ENCODE results near the gene AREL1. TPM values are rescaled to one million over a fixed set of nuclear protein-coding genes. Genes with fewer than 3 reads are reported as not detected.

AREL1 gene
- total RNA-seq, 2 experiments from 2014 or later = 30.6 to 35.9 TPM

- no peaks in the 10 kb centered on the region for H3K9me3 Mint-ChIP-seq
- ATAC-seq (ENCODE audit: poor library complexity) (no peak), DNase-seq (no peak)
- no peak overlapping the region for H3K4me3 Mint-ChIP-seq
- CTCF ChIA-PET = no interaction called here
- peaks cover 27% of the 10 kb centered on the region for H3K4me1 Mint-ChIP-seq (ENCODE audit: low read depth)
- peaks cover 6% of the 10 kb centered on the region for H3K4me1 ChIP-seq (ENCODE audit: insufficient read depth, low read length)
- intact Hi-C loops (cut with DNase I, micrococcal nuclease) = no loop called here
- H3K36me3 ChIP-seq (ENCODE audit: insufficient read depth, low read length) = peaks cover 51% of the 10 kb centered on the region
- H3K4me3 ChIP-seq (ENCODE audit: low read length) = no peak overlapping the region
- peaks cover 90% of the 10 kb centered on the region for H3K36me3 Mint-ChIP-seq (ENCODE audit: low read depth)
- TF ChIP-seq CTCF (IDR thresholded peaks at IDR 0.05) = no peak
- peak overlapping the region; percentile 75 for H3K27ac Mint-ChIP-seq
- POLR2A ChIA-PET = no interaction called here
- no peaks in the 10 kb centered on the region for H3K9me3 ChIP-seq (ENCODE audit: control insufficient read depth in 1 of 2, insufficient read depth in 1 of 2, low read length in 2 of 2)
- H3K27ac ChIP-seq (ENCODE audit: low read depth in 1 of 2, low read length in 2 of 2) = no peak overlapping the region
- H3K27me3 ChIP-seq (ENCODE audit: control insufficient read depth in 1 of 2, insufficient read depth in 2 of 2, low read length in 2 of 2) = no peaks in the 10 kb centered on the region
- no peaks in the 10 kb centered on the region for H3K27me3 Mint-ChIP-seq
These were observed 29.5 kb downstream of the AREL1 start for GRCh38 chr14:74683406-74683805.

GRCh38 chr14:74682169-74682952 is 30.5 kb downstream of the AREL1 start:
- ChIA-PET POLR2A (no interaction called here), CTCF (no interaction called here)
- no peak for DNase-seq

GRCh38 chr14:74675219-74675618 is 37.7 kb downstream of the AREL1 start:
- no peaks in the 10 kb centered on the region for H3K9me3 Mint-ChIP-seq
- no peaks in the 10 kb centered on the region for H3K27me3 Mint-ChIP-seq
- peaks cover 81% of the 10 kb centered on the region for H3K36me3 Mint-ChIP-seq (ENCODE audit: low read depth)
- POLR2A ChIA-PET = no interaction called here
- no peak overlapping the region for H3K4me3 ChIP-seq (ENCODE audit: low read length)
- CTCF ChIA-PET = interaction anchor here (0.7 kb wide), 1 partner anchor 66 kb away, joined by 3 read pairs; no protein-coding TSS in a partner anchor
- no peak overlapping the region for H3K4me3 Mint-ChIP-seq
- ATAC-seq (ENCODE audit: poor library complexity) = no peak
- no peak for TF ChIP-seq CTCF (IDR thresholded peaks at IDR 0.05)
- intact Hi-C loops (cut with DNase I, micrococcal nuclease) = loop anchor here in 1 of 2 experiments (10.0 kb wide), 1 partner anchor 310 kb away; no protein-coding TSS in a partner anchor
- no peaks in the 10 kb centered on the region for H3K9me3 ChIP-seq (ENCODE audit: control insufficient read depth in 1 of 2, insufficient read depth in 1 of 2, low read length in 2 of 2)
- DNase-seq = no peak
- H3K4me1 Mint-ChIP-seq (ENCODE audit: low read depth) = no peaks in the 10 kb centered on the region
- no peak overlapping the region for H3K27ac ChIP-seq (ENCODE audit: low read depth in 1 of 2, low read length in 2 of 2)
- no peaks in the 10 kb centered on the region for H3K4me1 ChIP-seq (ENCODE audit: insufficient read depth, low read length)
- H3K36me3 ChIP-seq (ENCODE audit: insufficient read depth, low read length) = peaks cover 62% of the 10 kb centered on the region
- H3K27me3 ChIP-seq (ENCODE audit: control insufficient read depth in 1 of 2, insufficient read depth in 2 of 2, low read length in 2 of 2) = no peaks in the 10 kb centered on the region
- H3K27ac Mint-ChIP-seq = no peak overlapping the region

More at GRCh38 chr14:74682169-74682952, 30.5 kb downstream of the AREL1 start:
- H3K9me3 Mint-ChIP-seq = no peaks in the 10 kb centered on the region
- H3K27me3 Mint-ChIP-seq = no peaks in the 10 kb centered on the region
- H3K4me1 Mint-ChIP-seq (ENCODE audit: low read depth) = peaks cover 27% of the 10 kb centered on the region
- TF ChIP-seq CTCF (IDR thresholded peaks at IDR 0.05) = no peak
- Histone ChIP-seq H3K4me1 (ENCODE audit: insufficient read depth, low read length) (peaks cover 6% of the 10 kb centered on the region), H3K36me3 (ENCODE audit: insufficient read depth, low read length) (peaks cover 45% of the 10 kb centered on the region), H3K9me3 (ENCODE audit: control insufficient read depth in 1 of 2, insufficient read depth in 1 of 2, low read length in 2 of 2) (no peaks in the 10 kb centered on the region), H3K27me3 (ENCODE audit: control insufficient read depth in 1 of 2, insufficient read depth in 2 of 2, low read length in 2 of 2) (no peaks in the 10 kb centered on the region), H3K27ac (ENCODE audit: low read depth in 1 of 2, low read length in 2 of 2) (no peak overlapping the region), H3K4me3 (ENCODE audit: low read length) (no peak overlapping the region)
- intact Hi-C loops (cut with DNase I, micrococcal nuclease) = no loop called here
- peaks cover 82% of the 10 kb centered on the region for H3K36me3 Mint-ChIP-seq (ENCODE audit: low read depth)
- ATAC-seq (ENCODE audit: poor library complexity) = no peak
- H3K27ac Mint-ChIP-seq = no peak overlapping the region
- H3K4me3 Mint-ChIP-seq = no peak overlapping the region

Data from CD4-positive, alpha-beta T cell (primary cell).